NK-92 (cell line): Measurements from ENCODE around the gene TAB2.

ENCODE experiments used
- DNase-seq: peaks from one replicate; lab custom pipeline; 2025; ENCODE audit not compliant: unreplicated experiment; lab: John Stamatoyannopoulos, UW

Gene TAB2

GRCh38 chr6:149317644-149318571 lies at the start of gene TAB2:
Gene TAB2 (plus strand): TSS chr6:149317712. CDS start chr6:149369998, 52,286 bp downstream.
- no peak for DNase-seq

GRCh38 chr6:149268146-149268545 lies 49.4 kb upstream of the TAB2 start:
- no peak for DNase-seq

- no peak for DNase-seq
These were observed 48.7 kb upstream of the TAB2 start for GRCh38 chr6:149268768-149269167.

GRCh38 chr6:149270616-149271015 lies 46.9 kb upstream of the TAB2 start:
- DNase-seq, result no peak

GRCh38 chr6:149271348-149272340 lies 45.9 kb upstream of the TAB2 start:
- DNase-seq, result no peak

GRCh38 chr6:149273318-149273717 lies 44.2 kb upstream of the TAB2 start:
- no peak for DNase-seq

GRCh38 chr6:149275621-149276020 lies 41.9 kb upstream of the TAB2 start:
- no peak for DNase-seq

- no peak for DNase-seq
These were observed 39.9 kb upstream of the TAB2 start for GRCh38 chr6:149277621-149278020.

GRCh38 chr6:149278997-149279396 lies 38.5 kb upstream of the TAB2 start:
- no peak for DNase-seq

GRCh38 chr6:149284904-149285303 lies 32.6 kb upstream of the TAB2 start:
- DNase-seq, result no peak

- DNase-seq, result no peak
These were observed 31.9 kb upstream of the TAB2 start for GRCh38 chr6:149285626-149286025.

- DNase-seq, result no peak
These were observed 30.6 kb upstream of the TAB2 start for GRCh38 chr6:149286905-149287304.

- no peak for DNase-seq
These were observed 28.2 kb upstream of the TAB2 start for GRCh38 chr6:149289192-149289781.

GRCh38 chr6:149289966-149290365 lies 27.5 kb upstream of the TAB2 start:
- no peak for DNase-seq

- DNase-seq, result no peak
These were observed 24.3 kb upstream of the TAB2 start for GRCh38 chr6:149293244-149293643.

- DNase-seq, result no peak
These were observed 16.9 kb upstream of the TAB2 start for GRCh38 chr6:149300563-149300962.

GRCh38 chr6:149302723-149303122 lies 14.8 kb upstream of the TAB2 start:
- DNase-seq, result no peak

- DNase-seq, result no peak
These were observed 14.0 kb upstream of the TAB2 start for GRCh38 chr6:149303468-149303867.

GRCh38 chr6:149305372-149305771 lies 12.1 kb upstream of the TAB2 start:
- no peak for DNase-seq

- DNase-seq, result no peak
These were observed 10.5 kb upstream of the TAB2 start for GRCh38 chr6:149306967-149307366.

GRCh38 chr6:149311293-149311692 lies 6.2 kb upstream of the TAB2 start:
- DNase-seq, result no peak
